VCaP (cell line): ENCODE data around the gene CDH4.

Source experiments
- H3K27ac ChIP-seq: fragments of 450-650 bp; 2 replicates; pipeline ENCODE4 v1.5.1; 2017
- TF ChIP-seq, protein P1 (sequence below): fragments of 450-650 bp; conservative IDR thresholded peaks from 2 replicates; pipeline ENCODE4 v1.5.1; 2017; ENCODE audit warnings: mild to moderate bottlenecking, moderate library complexity

CDH4 gene

DNA sequence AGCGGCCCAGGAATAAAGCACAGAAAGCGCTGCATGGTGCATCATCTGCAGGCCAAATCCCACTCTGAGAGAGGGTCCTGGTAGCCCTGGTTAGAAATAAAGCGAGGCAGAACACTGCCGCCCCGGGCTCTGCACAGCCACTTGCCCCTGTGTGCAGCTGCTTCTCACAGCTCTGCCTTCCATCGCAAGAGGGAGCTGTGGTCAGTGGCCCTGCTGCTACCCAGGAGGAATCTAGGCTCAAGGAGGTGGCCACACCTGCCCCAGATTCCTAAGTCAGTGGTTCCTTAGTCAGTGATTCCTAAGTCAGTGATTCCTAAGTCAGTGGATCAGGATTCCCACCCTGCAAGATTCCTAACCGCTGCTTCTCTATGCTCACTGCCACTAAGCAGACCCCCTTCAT lies 8.8 kb downstream of the CDH4 start:
- no peak overlapping the region for H3K27ac ChIP-seq

GRCh38 chr20:61262036-61262435 lies 10.0 kb downstream of the CDH4 start:
- no peak overlapping the region for H3K27ac ChIP-seq
- TF ChIP-seq, protein P1, sequence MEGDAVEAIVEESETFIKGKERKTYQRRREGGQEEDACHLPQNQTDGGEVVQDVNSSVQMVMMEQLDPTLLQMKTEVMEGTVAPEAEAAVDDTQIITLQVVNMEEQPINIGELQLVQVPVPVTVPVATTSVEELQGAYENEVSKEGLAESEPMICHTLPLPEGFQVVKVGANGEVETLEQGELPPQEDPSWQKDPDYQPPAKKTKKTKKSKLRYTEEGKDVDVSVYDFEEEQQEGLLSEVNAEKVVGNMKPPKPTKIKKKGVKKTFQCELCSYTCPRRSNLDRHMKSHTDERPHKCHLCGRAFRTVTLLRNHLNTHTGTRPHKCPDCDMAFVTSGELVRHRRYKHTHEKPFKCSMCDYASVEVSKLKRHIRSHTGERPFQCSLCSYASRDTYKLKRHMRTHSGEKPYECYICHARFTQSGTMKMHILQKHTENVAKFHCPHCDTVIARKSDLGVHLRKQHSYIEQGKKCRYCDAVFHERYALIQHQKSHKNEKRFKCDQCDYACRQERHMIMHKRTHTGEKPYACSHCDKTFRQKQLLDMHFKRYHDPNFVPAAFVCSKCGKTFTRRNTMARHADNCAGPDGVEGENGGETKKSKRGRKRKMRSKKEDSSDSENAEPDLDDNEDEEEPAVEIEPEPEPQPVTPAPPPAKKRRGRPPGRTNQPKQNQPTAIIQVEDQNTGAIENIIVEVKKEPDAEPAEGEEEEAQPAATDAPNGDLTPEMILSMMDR, result no peak

More for the DNA sequence above, 8.8 kb downstream of the CDH4 start:
- TF ChIP-seq, protein P1, result peak; percentile 65

DNA sequence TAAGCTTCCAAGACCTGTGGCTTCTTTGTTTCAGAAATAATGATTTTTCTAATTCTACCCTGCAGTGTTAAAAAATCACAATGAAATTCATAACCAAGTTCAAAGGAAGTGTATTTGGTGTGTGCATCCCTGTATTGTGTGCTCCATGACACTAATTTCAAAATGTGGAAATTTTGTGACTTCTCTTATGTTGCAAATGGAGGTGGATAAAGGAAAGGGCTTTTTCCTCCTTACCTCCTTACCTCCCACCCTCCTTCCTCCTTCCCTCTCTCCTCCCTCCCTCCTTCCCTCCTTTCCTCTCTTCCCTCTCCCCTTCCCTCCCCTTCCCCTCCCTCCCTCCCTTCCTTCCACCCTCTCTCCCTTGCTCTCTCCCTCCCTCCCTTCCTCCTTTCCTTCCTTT lies 10.5 kb downstream of the CDH4 start:
- no peak overlapping the region for H3K27ac ChIP-seq
- TF ChIP-seq, protein P1, result no peak

DNA sequence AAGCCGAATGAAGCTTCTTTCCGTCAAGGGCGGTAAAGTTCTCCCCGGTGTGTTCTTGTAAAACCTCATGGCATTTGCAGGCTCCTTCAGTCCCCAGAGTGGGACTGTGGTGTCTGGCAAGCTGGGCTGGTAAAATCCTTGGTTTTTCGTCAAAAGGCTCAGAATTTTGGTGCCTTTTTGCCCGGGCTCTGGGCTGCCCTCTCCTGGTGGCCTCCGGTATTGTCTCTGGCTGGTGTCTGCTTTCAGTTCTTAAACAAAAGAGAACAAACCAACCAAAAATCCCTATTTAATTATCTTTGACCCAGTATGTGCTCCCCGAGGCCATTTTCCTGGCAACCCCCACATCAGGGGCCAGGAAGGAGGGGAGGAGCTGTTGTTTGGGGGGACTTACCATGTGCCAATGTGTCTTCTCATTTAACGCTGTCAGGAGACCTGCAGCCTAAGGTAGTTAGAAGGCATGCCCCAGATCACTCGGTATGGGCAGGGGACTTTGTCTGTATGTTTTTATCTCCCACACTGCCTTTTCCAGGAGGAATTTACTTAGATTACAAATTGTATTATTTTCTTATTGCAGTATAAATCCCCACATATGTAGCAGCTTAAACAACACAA lies 11.1 kb downstream of the CDH4 start:
- TF ChIP-seq, protein P1, result peak; percentile 95
- no peak overlapping the region for H3K27ac ChIP-seq

DNA sequence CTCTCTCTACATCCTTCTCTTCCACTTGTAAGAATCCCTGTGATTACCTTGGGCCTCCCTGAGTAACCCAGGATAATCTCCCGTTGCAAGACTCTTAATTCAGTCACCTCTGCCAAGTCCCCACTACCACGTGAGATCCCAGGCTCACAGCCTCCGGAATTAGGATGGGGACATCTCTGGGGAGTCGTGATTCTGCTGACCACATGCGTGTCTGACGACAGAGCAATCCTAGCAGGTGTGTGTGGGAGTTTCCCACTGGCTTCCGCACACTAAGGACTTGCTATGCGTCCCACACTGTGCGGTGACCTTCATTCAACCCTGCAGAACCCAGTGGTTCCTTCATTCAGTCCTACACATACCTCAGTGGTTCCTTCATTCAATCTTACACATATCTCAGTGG lies 11.9 kb downstream of the CDH4 start:
- TF ChIP-seq, protein P1, result no peak
- H3K27ac ChIP-seq, result no peak overlapping the region

GRCh38 chr20:61267241-61267640 lies 15.2 kb downstream of the CDH4 start:
- peak overlapping the region; percentile 44 for H3K27ac ChIP-seq
- TF ChIP-seq, protein P1, result no peak

DNA sequence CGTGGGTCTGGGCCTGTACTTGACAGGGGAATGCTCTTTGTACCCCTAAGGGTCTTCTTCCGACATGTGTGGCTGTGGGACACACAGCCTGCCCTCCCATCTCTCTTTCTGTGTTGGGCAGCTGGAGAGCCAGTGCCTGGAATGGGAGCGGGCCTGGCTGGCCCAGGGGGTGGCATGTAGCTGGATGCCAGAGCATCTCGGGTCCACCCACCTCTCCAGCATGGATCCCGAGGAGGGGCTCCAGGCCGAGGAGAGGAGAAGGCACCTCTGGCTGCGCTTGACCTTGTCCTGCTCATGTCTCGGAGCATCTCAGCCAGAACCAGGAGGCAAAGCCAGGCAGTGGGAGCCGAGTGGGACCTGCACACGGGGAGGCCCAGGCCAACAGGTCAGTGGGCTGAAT lies 16.0 kb downstream of the CDH4 start:
- TF ChIP-seq, protein P1, result no peak
- peak overlapping the region; percentile 44; the same call in 1 of the 2 replicates for H3K27ac ChIP-seq
